HG03175 (cell line): Measurements from ENCODE around the gene PUM1.
"Not testable (repeated sequence)": the region's sequence is repeated elsewhere in the genome, so short reads cannot be mapped to it uniquely, and the experiment has no call there.

Source experiments
- ATAC-seq: cut with Tn5 transposase; IDR thresholded peaks from one replicate; pipeline ENCODE4 v1.9.1; 2021; ENCODE audit warnings: mild to moderate bottlenecking, moderate library complexity; ENCODE audit not compliant: unreplicated experiment

PUM1 gene

DNA sequence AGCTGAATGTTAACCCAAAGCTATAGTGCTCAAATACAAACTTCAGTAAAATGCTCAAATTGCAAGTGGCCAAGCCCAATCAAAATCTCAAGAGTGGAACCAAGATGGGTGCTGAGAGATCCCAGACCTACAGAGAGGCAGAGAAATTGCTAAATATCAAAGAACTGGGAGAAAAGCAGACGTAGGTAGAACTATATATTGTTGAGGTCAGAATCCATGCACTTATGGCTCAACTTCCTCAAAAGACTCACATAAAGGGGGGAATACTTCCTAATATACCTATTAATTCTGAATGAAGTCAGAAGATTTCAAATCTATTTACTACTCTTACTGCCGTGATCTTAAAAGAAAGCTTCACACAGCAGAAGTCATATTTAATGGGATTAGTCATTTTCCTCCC lies 65.2 kb downstream of the PUM1 start:
- no peak for ATAC-seq

DNA sequence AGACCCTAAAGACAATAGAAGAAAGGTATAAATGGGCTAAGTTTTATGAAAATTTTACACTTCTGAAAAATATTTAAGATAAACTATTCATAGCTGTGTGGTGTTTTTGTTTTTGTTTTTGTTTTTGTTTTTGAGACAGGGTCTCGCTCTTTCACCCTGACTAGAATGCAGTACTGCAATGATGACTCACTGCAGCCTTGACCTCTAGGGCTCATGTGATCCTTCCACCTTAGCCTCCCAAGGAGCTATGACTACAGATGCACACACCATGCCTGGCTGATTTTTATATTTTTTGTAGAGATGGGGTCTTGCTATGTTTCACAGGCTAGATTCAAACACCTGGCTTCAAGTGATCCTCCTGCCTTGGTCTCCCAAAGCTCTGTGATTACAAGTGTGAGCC lies 66.6 kb downstream of the PUM1 start:
- ATAC-seq, result no peak

DNA sequence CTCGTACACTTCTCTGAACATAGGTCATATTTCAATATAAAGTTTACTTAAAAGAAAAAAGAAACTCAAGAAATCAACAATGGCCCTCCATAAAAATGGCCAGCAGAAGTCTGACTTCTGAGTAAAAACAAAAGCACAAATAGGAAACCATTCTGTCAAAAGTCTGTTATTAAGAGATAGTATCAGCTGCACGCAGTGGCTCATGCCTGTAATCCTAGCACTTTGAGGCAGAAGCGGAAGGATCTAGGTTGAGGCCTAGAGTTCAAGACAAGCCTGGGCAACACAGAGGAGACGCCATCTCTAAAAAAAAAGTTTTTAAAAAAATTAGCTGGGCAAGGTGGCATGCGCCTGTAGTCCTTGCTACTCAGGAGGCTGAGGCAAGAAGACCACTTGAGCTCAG lies 67.3 kb downstream of the PUM1 start:
- ATAC-seq, result no peak

DNA sequence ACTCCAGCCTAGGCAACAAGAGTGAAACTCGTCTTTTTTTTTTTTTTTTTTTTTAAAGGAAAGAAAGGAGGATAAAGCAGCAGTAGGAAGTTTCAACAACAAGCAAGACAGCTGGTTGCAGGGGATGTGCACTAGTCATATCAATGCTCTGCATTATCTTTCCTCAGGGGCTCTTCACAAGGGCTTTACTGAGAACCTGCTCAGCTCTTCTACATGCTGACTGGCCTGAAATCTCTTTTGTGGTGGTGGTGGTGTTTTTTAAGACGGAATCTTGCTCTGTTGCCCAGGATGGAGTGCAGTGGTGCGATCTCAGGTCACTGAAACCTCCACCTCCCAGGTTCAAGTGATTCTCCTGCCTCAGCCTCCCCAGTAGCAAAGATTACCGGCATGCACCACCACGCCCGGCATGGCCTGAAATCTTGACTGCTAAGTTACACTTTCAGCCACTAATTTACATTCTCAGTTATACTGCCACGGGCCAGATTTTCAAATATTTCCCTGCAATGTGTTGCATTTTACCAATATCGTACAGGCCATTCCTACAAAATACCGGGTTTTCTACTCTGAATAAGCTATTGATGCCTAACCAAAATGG lies 68.0 kb downstream of the PUM1 start:
- no peak for ATAC-seq

DNA sequence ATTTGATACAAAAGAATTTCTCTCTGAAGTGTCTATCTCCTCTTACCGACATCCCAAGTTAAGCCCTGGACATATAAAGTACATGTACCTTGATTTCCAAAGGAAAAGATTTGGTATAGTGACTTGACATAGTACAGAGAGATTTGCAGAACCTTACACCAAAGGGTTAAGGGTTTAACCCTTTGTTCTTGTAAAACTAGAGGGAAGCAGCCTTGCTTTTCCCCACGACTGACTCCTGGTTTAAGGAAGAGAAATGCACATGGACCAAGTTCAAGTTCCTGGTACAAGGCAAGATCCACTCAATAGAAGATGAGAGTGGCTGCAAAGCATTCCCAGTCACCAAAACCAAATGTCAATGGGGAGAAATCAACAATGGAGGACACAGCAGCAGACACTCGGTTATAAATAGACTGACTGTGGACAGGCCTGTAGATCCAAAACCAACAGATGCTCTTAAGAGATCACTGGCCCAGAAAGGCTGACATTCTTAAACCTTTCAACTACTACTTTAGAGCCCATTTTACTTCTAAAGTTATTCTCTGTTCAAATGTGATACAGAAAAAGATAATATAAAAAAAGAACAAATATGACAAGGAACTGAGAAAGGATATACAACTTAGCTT lies 69.4 kb downstream of the PUM1 start:
- ATAC-seq, result no peak

DNA sequence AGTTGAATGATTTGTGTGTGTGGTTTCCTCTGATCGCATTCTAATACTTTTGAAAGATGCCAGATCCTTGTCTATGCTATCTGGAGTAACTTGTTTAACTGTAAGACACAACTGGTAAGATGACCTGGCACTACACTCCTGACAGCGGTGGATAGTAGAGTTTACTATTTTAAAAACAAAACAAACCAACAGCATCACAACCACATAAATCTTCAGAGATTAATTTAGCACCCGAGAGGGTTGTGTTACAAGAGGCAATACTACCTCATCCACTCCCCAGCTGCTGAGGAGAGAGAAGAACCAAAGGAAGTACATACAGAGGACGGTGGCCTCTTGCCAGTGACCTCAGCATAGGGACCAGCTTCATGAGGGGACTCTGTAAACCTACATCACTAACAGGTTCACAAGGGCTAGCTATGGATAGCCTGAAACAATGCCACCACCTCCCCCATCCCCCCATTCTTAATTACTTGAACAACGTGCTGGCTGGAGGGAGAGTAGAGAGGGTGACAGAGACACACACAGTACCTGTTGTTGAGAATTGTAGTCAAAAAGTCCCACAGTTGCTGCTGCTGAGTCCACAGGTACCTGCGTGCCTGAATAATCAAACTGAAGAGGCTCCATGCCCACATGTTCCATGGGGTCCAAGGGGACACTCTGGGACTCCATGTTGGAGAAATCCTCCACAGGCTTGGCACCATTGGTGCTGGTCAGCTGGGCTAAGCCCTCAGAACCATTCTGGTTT lies 73.5 kb downstream of the PUM1 start:
- ATAC-seq, result no peak

DNA sequence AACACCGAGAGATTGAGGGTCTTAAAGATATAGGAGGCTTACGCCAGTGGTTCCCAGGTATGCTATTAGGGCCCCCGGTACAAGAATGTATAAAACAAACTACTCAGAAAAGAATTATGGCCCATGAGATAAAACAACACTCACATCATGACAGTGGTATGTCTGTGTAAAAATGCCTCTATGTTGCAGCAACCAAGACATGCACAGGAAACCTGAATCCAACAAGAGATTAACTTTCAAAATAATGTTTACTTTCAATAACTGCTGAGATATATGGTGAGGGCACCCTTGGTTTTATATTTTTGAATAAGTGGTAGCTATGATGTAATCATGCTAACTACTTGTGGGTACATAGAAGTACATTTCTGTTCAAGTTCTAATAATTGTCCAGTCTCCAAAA lies 74.9 kb downstream of the PUM1 start:
- ATAC-seq, result no peak

DNA sequence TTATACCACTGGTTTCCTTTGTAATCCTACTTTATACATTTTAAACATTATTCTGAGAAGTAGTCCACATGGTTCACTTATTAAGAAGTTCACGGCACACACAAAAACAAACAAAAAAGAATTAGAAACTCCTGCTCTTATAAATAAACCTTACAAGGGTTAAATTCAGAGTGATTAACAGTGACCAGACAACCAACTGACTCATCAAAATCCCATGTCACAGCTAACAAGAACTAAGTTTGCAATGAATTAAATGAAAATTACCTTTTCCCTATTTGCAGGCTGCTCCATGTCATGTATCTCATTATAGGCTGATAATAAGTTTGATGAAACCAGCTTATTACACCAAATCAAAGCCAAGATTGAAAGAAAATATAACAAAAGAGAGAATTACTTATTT lies 77.5 kb downstream of the PUM1 start:
- no peak for ATAC-seq

DNA sequence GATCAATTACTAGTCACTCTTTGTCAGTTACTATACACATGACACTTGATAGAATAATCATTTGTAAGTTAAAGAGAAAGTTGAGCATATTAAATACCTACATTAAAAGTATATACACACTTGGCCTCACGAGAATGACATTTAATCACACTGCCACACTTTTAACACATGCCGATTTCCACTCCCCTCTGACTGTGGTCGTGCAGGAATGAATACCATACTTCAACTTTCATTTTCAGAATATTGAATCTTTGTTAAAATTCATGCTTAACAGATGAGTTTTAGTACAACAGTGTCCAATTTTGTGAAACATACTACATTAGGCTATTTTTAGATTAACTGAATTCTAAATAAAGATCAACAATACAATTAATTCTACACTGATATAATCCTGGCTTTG lies 78.8 kb downstream of the PUM1 start:
- ATAC-seq, result no peak

DNA sequence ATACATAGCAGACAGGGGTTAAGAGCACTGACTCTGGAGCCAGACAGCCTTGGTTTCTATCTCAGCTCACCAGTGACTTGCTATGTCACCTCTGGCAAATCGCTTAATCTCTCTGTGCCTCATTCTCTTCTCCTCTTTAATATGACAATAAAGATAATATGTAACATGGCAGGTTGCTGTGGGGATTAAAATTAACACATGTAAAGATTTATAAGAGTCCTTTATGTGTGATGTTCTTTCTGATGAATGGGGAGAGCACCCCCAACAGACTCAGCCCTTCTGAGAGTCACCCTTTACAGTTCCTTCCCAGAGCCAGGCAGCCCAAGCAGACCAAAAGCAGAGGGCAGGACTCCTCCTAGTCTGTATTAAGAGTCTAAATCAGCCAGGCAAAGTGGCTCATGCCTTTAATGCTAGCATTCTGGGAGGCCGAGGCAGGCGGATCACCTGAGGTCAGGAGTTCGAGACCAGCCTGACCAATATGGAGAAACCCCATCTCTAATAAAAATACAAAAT lies 80.5 kb downstream of the PUM1 start:
- no peak for ATAC-seq

DNA sequence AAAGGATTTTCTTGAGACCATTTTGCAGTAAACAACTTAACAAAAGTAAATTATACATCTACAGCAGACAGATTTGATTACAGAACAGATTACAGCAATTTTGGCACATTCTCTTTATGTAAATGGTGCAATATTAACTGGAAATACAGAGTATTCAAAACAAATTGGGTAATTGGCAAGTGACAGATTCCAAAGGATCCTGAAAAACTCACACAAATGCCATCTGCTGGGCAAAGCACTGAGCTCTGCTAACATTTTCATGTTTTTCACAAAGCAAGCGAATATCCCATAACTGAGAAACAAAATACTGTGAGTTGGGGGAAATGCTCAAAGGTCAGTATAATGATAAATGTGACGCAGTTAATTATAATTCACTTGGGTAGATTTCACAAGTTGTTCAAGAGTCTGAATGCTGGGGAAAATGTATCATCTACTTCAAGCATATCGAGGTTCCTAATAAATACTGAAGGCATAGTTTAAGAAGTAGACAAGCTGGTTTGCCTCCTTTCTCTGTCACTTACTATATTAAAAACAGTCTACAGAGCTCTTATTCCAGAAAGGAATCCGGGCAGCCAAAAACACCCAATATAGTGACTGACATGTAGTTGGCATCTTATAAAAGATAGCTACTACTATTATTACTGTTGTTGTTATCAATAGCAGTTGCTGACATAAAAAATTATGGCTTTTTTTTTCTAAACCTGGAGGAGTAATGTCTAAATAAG lies 81.2 kb downstream of the PUM1 start:
- ATAC-seq, result no peak

DNA sequence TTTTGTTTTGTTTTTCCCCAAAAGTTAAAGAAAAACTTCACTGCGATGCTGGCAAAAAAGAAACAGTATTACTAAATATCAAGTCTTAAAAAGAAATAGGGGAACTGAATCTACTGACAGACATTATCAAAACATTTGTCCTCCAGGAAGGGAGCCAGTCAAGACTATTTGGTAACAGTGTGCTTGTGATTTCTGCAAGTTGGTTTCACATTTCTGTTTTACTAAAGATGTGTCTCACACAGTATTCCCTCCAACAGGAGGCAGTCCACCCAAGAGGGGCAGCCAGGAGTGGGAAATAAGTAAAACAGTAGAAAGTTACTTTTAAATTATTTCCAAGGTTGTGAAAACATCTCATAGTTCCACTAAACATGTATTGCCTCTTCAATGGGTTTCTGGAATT lies 82.6 kb downstream of the PUM1 start:
- no peak for ATAC-seq

DNA sequence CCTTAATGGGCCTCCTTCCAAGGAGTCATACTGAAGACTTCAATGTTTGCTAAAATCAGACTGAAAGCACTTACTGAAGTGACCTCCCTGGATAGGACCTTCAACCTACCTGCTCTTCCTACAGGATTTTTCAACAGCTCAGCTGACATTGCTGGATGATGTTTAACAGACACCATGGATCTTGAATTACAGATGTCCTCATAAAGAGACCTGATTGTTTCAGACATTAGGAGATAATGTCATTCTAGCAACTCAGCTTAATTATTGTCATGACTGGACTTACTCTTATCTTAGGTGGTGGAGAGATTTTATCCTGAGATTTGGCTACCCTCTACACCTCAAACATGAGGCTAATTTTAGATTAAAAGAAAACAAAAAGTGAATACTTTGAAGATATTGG lies 83.1 kb downstream of the PUM1 start:
- ATAC-seq, result no peak

DNA sequence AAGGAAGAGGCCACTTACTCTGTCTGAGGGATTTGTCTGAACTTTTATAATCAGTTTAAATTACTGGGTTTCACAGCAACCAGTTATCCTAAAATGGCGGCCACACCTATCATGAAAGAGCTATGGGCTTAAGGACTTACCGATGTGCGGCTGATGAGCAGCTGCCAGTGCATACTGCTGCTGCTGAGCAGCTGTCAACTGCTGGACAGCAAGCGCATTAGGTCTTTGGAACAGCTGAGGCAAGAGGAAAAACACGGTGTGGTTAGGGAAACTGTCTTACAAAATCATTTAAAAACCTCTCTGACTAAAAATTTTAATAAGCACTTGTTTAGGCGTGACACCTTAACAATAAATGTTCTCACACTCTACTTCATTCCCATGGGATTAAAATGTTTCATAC lies 84.3 kb downstream of the PUM1 start:
- ATAC-seq, result no peak

DNA sequence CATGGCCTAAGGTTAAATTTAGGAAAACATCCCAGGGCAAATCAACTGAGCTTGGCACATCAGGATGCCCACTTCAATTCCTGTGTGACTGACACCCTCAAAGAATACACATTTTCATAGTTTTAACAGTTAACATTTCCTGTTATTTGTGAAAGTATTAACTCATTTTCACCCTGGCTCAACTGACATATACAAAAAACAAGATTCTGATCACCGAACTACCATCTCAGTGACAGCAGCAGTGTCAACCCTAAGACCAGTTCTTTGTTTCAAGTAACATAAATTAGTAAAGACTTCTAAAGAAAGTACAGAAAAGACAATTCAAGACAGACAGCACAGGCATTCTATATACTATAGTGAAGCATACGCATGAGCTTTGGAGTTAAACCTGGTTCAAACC lies 88.0 kb downstream of the PUM1 start:
- ATAC-seq, result no peak

DNA sequence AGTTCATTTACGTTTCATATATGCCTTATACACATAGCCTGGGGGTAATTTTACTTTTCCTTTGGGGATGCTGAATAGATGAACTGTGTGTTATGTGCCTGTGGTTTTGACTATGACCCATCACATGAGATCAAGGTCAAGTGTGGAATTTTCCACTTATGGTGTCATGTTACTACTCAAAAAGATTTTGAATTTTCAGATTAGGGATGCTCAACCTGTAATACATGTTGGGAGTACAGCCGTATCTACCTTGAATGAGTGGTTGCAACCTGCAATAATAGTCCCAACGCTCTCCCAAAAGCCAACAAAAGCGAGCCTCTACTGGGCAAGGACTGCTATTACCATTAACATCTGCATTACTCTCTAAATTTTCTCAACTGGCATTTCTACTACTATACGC lies 88.4 kb downstream of the PUM1 start:
- no peak for ATAC-seq

DNA sequence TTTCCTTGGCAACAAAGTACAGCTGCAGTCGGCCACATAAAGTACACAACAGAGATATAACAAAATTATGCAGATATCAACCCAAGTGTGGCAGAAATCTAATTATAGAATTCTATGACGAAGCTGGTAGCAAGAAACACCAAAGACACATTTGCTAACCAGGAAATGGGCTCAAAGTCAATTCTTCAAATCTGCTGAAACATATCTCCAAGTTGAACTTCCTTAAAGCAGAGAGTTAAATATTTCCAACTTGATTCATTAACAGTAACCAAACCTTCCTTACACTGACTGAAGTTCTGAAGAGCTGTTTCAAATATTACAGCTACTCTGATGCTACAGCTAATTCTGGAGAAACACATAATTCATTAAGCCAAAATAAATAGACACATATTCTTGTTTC lies 89.4 kb downstream of the PUM1 start:
- no peak for ATAC-seq

DNA sequence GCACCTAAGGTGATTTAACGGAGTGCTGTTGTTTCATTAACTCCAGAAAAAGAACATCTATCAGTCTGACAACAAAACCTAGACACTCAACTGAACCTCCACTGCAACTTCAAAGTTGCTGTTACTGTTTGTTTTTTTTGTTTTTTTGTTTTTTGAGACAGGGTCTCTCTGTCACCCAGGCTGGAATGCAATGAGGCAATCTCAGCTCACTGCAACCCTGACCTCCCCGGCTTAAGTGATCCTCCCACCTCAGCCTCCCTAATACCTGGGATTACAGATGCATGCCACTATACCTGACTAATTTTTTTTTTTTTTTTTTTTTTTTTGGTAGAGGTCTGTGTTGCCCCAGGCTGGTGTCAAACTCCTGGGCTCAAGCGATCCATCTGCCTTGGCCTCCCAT lies 90.3 kb downstream of the PUM1 start:
- ATAC-seq, result no peak

DNA sequence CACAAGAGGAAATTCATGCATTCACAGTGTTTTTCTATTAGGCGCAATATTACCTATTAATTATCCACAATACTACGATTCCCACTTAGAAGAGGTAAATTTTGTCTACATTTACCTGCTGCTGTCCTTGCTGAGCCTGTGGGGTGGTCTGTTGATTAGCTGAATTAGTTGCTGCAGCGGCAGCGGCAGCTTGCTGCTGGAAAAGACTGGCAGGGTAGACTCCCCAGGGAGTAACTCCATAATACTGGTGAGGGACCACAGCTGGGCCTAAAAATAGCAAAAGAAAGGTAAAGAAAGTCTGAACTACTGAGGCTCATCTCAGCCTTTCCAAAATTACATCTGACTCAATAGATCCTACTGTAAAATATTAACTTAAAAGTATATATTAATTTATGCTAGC lies 91.0 kb downstream of the PUM1 start:
- no peak for ATAC-seq

DNA sequence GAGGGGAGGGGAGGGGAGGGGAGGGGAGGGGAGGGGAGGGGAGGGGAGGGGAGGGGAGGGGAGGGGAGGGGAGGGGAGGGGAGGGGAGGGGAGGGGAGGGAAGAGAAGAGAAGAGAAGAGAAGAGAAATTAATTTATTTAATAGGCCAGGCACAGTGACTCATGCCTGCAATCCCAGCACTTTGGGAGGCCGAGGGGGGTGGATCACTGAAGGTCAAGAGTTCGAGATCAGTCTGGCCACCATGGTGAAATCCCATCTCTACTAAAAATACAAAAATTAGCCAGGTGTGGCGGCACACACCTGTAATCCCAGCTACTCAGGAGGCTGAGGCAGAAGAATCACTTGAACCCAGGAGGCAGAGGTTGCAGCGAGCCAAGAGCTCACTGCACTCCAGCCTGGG lies 93.2 kb downstream of the PUM1 start:
- ATAC-seq, result not testable (repeated sequence)

DNA sequence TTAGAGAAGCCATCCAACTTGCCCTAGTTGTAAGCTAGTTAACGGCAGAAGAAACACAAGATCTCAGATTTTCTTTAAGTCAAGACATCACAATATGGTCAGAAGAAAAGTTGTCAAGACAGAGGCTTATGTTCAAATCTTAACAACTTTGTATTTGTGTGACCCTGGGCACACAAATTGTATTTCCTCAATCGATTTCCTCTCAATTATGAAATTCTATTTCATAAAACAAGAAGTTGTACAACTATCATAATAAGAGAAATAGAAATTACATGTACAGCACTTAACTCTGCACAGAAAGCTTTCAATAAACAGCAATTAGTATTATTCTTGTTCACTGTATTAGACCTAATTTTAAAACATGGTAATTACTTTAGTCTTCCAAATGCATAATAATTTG lies 94.0 kb downstream of the PUM1 start:
- no peak for ATAC-seq

DNA sequence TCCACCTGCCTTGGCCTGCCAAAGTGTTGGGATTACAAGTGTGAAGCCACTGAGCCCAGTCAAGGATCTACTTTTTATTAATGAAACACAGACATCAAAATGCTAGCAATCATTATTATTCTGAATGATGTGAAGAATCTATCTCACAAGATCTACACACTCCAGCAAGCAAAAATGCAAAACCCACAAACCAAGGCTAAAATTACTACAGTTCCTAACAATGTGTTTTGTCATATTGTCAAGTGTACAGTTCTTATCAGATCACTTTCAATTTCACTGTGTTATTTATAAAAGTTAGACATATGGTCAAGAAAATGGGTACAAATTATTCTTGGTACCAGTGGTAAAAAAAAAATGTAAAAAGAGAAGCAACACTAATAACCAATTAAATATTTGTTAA lies 95.6 kb downstream of the PUM1 start:
- no peak for ATAC-seq
